Hepatocyte (in vitro differentiated cells): ENCODE data around the gene CFHR5.

ENCODE experiments used
- EZH2 ChIP-seq: fragments of 200-600 bp; sonication (generic); IDR thresholded peaks from 2 replicates; pipeline ENCODE4 v1.6.1; 2016; ENCODE audit warnings: antibody characterized with exemption, mild to moderate bottlenecking, borderline replicate concordance
- TF ChIP-seq, protein P1 (sequence below): fragments of 200-600 bp; sonication (generic); IDR thresholded peaks from 2 replicates; pipeline ENCODE4 v1.5.1; 2016; ENCODE audit warnings: antibody characterized with exemption, mild to moderate bottlenecking; ENCODE audit not compliant: poor library complexity

DNA sequence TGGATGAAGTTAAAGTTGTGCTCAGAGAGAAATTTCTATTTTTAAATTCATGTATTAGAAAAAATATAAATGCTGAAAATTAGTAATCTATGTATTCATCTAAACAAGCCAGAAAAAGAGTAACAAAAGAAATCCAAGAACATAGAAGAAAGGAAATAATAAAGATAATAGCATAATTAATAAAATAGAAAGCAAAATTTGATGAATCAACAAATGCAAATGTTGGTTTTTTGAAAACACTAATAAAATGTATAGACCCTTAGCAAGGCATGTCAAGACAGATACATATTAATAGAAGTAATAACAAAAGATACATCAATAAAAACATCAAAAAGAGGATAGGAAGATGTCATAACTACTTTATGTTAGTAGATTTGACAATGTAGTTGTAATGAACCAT is 71.7 kb downstream of the CFHR5 start:
- TF ChIP-seq, protein P1, sequence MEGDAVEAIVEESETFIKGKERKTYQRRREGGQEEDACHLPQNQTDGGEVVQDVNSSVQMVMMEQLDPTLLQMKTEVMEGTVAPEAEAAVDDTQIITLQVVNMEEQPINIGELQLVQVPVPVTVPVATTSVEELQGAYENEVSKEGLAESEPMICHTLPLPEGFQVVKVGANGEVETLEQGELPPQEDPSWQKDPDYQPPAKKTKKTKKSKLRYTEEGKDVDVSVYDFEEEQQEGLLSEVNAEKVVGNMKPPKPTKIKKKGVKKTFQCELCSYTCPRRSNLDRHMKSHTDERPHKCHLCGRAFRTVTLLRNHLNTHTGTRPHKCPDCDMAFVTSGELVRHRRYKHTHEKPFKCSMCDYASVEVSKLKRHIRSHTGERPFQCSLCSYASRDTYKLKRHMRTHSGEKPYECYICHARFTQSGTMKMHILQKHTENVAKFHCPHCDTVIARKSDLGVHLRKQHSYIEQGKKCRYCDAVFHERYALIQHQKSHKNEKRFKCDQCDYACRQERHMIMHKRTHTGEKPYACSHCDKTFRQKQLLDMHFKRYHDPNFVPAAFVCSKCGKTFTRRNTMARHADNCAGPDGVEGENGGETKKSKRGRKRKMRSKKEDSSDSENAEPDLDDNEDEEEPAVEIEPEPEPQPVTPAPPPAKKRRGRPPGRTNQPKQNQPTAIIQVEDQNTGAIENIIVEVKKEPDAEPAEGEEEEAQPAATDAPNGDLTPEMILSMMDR = no peak
- no peak for TF ChIP-seq EZH2
